OCI-M2 (cell line): ENCODE results near the gene MCHR2.

Experiments used
- DNase-seq: peaks from one replicate; lab custom pipeline; 2025; ENCODE audit not compliant: unreplicated experiment; lab: John Stamatoyannopoulos, UW

Gene MCHR2

DNA sequence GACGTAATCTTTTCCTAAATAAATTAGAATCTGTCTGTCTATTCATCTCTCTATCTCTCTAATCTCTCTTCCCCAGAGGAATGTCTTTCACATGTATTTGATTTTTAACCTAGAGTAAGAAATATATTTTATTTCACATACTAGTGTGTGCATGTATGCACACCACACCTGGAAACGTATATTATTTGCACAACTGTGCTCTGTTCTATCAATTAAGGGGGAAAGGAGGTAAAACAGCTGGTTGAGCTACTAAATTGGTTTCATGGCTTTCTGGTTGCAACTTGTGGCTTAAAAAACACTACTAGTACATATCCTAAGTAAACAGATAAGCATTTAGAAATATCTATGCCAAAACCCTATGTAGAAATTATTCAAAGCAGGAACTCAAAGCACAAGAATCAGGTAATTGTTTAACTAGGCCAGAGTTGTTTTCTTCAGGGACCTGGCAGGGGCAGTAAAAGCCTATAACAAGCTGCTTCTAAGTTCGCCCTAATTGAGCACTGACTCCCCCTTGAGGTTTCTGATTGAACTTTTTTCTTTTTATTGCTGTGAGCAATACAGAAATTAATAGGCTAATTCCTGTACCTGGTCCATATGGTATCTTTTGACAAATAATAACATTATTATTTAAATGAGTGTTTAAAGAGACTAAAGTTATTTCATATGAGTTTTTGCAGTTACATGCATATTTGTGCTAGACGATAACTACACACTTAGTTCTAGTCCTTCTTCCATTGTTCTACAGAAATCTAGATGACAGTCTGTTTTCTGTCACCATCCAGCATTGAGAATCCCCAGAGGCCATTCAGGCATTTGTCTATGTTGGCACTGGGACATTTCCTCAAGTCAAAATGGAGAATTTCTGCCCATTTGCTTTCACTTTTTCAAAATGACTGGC is 88.6 kb downstream of the MCHR2 start:
- peak; percentile 13 for DNase-seq

DNA sequence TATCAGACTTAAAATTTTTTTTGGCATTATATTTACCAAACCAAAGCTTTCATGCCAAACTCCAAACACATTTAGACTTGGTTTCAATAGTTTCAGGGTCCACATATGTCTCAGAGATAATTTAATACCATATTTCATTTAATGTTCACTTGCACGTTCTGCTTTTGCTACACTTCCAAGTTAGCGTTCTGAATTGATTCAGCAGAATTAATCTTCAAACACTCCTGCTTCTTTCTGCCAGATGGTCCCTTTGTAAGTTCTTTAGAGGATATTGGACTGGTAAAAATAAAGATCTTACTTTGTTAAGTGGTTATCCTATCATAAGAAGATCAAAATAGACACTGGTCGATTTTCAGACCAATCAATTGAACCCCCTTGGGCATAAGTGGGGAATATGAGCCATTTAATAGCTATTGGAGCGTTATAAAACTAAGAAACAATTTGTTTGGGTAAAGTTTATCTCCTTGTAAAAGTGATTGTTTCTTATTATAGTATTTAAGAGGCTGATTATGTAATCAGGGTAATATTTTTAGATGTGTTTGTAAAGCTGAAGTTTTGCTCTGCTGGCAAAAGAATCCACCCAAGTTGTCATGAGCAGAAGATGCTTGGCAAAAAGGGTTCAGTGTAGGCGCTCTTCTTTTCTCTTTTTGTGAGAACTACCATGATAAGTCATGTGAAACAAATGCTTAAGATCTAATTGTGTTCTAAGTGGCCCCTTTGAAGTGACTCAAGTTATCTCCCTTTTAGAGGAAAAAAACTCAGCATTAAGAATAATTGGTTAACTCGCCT is 92.2 kb downstream of the MCHR2 start:
- DNase-seq, result no peak

DNA sequence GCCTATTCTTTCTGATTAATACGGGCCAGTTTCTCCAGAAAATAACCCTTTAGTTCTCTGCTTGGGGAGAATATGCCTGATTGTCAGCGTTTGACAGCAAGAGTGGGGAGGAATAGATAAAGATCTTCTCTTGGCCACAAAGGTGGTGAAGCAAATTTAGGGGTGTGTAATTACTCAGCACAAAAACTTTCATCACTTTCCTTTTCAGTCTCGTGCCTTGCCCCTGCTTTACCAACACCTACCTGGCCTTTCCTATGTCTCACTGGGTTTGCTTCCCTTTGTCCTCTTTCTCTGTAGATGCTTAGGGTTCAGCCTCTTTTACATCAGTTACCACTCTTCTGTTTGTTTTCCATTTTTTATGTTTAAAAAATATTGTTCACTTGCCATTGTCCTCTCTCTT is 99.2 kb downstream of the MCHR2 start:
- DNase-seq, result no peak

DNA sequence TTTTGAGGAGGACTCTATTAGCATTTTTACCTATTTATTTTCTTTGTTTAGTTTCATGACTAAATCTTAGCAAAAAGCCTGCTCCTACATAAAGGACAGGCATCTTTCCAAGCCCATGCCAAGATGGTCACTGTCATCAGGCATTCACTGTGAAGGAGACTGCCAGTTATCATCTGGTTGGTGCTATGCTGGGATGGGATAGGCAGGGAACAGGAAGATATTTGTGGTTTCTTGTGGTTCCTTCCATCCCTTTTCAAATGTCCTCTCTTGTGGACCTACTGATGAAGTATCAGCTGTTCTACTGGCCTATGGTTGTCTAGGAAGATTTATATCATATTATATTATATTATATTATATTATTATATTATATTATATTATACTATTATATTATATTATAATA is 107.0 kb downstream of the MCHR2 start:
- no peak for DNase-seq

DNA sequence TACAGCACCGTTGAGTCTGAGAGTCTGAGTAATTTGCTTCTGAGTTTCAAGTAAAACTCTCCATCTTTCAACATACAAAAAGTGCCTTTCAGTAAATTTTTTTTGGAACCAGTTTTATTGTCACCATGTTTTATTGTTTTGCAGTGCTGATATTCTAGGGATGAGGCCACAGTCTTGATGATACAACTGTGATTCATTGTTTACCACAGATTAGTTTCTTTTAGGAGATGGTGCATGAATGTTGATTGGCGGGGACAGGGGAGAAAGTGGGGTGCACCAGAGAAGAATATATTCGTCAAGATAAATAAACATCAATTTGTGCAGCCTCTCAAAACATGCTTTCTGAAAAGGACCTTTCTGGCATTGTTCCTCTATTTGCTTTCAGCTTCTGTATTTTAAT is 109.0 kb downstream of the MCHR2 start:
- no peak for DNase-seq

DNA sequence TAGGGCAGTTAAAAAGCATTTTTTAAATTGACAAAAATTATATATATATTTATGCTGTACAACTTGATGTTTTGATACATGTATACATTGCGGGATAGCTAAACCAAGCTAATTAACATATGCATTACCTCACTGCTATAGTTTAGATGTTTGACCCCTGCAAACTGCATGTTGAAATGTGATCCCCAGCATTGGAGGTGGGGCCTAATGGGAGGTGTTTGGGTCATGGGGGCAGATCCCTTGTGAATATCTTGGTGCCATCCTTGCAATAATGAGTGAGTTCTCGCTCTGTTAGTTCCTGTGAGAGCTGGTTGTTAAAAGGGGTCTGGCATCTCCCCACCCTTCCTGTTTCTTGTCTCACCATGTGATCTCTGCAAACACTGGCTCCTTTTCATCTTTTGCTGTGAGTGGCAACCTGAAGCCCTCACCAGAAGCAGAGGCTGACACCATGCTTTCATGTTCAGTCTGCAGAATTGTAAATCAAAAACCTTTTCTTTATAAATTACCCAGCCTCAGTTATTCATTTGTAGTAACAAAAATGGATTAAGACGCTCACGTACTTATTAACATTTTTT is 111.8 kb downstream of the MCHR2 start:
- no peak for DNase-seq

DNA sequence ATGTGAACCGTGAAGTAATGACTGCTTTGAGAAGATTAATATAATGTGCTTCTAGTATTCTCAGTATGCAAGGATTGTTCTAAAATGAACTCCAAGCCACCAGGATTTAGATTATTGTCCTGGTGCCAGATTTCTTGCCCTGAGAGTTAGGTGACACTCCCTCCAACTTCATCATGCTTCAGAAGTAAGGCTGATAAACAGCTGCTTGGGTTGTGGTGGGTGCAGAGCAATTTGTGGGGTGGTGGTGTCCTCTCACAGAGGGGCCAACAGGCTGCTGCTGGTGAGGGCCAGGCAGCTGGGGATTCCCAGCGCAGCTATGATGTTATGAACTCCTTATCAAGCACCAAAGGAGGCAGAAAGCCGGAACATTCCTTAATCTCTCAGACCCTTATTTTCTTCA is 114.6 kb downstream of the MCHR2 start:
- no peak for DNase-seq

DNA sequence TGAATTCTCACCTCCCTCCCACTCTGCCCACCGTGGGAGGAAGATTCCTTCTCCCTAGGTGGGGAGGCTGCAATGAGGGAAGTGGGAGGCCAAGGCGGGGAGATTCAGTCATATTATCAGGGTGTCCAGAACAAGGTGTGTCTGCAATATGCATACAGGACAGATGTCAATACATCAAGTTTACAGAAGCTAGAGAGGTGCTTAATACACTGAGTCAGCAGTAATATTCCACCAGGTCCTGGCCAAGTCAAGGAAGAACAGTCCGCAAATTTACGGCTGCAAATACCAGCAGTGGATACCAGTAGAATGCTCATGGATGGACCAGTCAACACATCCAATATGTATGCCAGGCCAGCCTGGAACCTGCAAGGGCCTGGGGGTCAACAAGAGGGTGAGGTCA is 119.0 kb downstream of the MCHR2 start:
- no peak for DNase-seq

DNA sequence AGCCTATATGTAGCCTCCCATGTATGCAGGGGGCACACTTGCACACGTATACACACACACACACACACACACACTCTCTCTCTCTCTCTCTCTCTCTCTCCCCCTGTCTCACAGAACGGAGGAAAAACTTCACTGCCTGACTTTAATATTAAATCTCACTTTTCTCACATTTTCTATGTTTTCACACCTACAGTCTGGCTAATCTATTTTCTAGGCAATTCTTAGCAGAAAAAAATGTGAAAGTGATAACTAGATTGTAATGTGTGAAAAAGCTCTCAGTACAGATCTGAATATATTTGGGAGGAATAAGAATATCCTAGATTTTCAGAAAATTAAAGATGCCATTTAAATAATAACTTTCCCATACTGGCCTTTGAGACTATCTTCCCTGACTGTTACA is 120.9 kb downstream of the MCHR2 start:
- DNase-seq, result no peak

DNA sequence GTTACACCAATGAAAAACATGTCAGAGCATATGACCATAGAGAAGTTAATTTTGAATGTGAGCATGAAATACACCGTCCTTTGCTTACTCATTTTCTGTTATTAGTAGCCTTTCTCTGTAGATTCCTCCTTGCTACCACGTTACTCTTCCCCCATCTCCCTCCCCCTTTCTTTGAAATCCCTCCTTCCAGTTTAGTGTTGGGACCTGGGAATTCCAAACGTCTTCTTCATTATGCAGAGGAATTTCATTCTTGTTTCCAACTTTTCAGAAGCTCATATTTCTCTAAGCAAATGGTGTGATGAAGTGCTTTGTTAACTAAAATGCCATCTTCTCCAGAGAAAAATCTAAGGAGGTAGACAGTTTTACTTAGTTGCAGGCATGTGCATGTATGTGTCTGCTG is 122.4 kb downstream of the MCHR2 start:
- DNase-seq, result no peak
